Stimulated activated naive CD8-positive, alpha-beta T cell treated with anti-CD3 and anti-CD28 coated beads, Interleukin-15, Interleukin-2, amounts not matched to agents 100 ng/mL and 50 ng/mL, for 24 hours (primary cell): ENCODE results near the gene PLA2G2D.

ENCODE experiments used
- H3K27ac Mint-ChIP-seq: one replicate; pipeline ENCODE4 v1.8.0; 2021; ENCODE audit warnings: mild to moderate bottlenecking, mixed read lengths
- H3K27me3 Mint-ChIP-seq: one replicate; pipeline ENCODE4 v1.8.0; 2021; ENCODE audit warnings: mixed read lengths
- H3K36me3 Mint-ChIP-seq: one replicate; pipeline ENCODE4 v1.8.0; 2021; ENCODE audit warnings: low read depth, mixed read lengths
- H3K4me1 Mint-ChIP-seq: one replicate; pipeline ENCODE4 v1.8.0; 2021; ENCODE audit warnings: low read depth, mixed read lengths
- H3K4me3 Mint-ChIP-seq: one replicate; pipeline ENCODE4 v1.8.0; 2021; ENCODE audit warnings: mild to moderate bottlenecking, mixed read lengths
- H3K9me3 Mint-ChIP-seq: one replicate; pipeline ENCODE4 v1.8.0; 2021; ENCODE audit warnings: mixed read lengths

The PLA2G2D gene

DNA sequence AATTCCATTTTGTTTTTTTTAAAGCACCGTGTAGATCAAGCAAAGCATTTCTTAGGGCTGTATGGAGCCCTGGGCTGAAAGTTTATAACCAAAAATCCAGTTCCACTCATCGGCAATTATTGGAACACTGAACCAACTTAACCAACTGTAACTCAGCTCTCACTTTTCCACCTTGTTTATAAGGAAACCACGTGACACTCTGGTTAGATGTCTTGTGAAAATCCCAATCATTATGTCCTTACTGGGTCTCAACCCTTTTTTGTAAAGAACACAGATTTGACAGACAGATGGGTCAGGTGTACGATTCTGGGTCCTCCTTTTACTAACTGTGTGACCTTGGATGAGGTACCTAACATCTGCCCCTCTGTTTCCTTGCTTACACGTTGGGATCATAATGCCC, 43.1 kb downstream of the PLA2G2D start:
- Mint-ChIP-seq H3K36me3 (no peaks in the 10 kb centered on the region), H3K4me1 (peaks cover 28% of the 10 kb centered on the region), H3K27me3 (peaks cover 39% of the 10 kb centered on the region), H3K27ac (no peak overlapping the region), H3K9me3 (no peaks in the 10 kb centered on the region), H3K4me3 (no peak overlapping the region)

DNA sequence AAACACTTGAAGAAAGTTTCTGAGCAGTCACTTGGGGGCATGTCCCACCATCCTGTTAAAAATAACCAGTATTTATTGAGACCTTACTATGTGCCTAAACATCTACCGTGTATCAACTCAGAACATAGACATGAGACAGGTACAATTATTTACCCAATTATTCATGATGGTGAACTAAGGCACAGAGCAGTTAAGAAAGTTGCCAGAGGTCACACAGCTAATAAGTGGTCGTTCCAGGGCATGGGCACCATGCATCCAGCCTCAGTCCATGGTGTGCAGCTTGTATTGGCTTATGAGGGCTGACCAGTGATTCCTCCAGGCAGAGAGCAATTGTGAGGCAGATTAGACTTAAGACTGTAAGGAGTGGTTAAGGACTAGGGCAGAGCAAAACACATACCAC, 44.0 kb downstream of the PLA2G2D start:
- Mint-ChIP-seq H3K9me3 (no peaks in the 10 kb centered on the region), H3K36me3 (no peaks in the 10 kb centered on the region), H3K4me3 (no peak overlapping the region), H3K4me1 (peaks cover 19% of the 10 kb centered on the region), H3K27ac (no peak overlapping the region), H3K27me3 (peaks cover 30% of the 10 kb centered on the region)

DNA sequence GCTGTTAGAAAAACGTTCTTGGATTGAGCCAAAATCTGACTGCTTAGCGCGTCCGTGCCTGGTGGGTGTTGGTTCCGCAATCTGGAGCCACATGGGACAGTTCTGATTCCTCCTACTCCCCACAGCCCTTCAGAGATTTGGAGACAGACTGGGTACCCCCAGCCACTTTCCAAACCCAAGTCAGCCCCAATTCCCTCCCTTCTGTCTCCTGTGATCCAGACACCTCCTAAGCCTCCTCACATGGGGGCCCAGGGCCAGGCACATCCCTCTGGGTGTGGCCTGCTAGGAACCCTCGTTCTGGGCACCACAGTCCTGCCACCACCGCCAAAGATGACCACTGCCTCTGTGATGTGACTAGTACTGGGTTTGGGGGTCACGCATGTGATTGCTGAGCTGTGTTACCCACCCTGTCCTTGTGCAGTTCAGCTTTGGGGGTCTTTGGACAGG, 44.6 kb downstream of the PLA2G2D start:
- Mint-ChIP-seq H3K9me3 (no peaks in the 10 kb centered on the region), H3K36me3 (no peaks in the 10 kb centered on the region), H3K27me3 (peaks cover 27% of the 10 kb centered on the region), H3K4me3 (no peak overlapping the region), H3K4me1 (peaks cover 17% of the 10 kb centered on the region), H3K27ac (no peak overlapping the region)

DNA sequence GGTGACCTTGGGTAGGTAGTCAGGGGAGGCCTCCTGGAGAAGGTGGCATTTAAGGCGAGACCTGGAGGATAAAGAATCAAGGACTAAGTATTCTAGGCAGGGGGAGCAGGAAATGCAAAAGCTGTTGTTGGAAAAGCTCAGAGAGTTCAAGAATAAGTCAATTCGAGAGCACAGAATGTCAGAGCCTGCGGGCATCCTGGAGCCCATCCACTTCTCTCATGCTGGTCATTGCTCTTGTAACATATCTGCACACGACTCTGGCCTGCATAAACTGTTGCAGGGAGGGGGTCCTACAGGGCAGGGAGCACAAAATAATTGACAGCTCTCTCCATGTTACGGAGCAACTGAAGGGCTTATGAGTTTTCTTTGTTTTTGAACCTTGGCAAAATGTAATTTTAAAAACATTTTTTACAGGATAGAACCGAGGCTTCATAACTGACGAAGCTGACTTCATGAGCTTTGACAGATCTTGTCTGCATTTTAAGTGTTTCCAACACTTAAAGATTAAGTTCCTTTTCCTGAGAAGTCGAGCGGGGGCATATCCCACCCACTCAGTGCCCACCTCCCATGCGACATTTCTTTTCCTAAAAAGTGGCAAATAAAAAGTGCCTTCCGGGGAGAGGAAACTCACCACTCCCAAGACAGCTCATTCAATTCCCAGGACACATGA, 45.1 kb downstream of the PLA2G2D start:
- Mint-ChIP-seq H3K4me1 (peaks cover 15% of the 10 kb centered on the region), H3K9me3 (no peaks in the 10 kb centered on the region), H3K4me3 (no peak overlapping the region), H3K27ac (no peak overlapping the region), H3K36me3 (no peaks in the 10 kb centered on the region), H3K27me3 (peaks cover 25% of the 10 kb centered on the region)

DNA sequence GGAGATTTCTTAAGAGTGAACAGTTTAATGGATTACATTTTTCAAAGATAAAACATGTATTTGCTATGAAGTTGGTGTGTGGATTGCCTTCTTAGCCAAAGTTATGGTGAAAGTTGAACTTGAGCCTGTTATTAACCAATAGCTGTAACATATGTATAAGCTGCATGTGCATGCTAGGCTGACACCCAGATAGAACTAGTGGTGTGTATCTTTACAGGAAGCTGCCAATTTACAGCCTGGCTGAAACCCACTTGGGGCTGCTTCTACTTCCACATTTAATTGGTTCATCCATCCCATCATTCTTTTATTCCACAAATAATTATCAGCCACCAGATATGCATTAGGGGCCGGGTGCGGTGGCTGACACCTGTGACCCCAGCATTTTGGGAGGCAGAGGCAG, 46.1 kb downstream of the PLA2G2D start:
- H3K27me3 Mint-ChIP-seq, result peaks cover 16% of the 10 kb centered on the region
- H3K9me3 Mint-ChIP-seq, result no peaks in the 10 kb centered on the region
- H3K27ac Mint-ChIP-seq, result no peak overlapping the region
- peaks cover 10% of the 10 kb centered on the region for H3K4me1 Mint-ChIP-seq
- H3K36me3 Mint-ChIP-seq, result no peaks in the 10 kb centered on the region
- no peak overlapping the region for H3K4me3 Mint-ChIP-seq

DNA sequence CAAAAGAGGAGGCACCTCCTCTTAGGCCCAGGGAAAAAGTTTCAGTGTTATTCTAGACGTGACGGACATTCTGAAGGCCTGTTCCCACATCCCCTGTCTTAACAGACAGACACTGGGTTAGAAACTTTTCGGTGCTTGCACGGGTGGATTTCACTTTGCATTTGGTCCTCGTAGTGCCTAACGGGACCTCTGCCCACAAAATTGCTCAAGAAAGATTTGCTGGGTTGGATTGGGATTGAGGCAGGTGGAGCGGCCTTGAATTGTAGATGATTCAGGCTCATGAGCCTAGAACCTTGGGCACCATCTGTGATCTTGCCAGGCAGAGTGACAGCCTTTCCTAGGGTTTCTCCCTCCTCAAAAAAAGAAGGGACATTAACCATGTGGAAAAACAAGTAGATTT, 46.6 kb downstream of the PLA2G2D start:
- Mint-ChIP-seq H3K27ac (no peak overlapping the region), H3K9me3 (no peaks in the 10 kb centered on the region), H3K36me3 (no peaks in the 10 kb centered on the region), H3K4me1 (peaks cover 6% of the 10 kb centered on the region), H3K4me3 (no peak overlapping the region), H3K27me3 (peaks cover 11% of the 10 kb centered on the region)

DNA sequence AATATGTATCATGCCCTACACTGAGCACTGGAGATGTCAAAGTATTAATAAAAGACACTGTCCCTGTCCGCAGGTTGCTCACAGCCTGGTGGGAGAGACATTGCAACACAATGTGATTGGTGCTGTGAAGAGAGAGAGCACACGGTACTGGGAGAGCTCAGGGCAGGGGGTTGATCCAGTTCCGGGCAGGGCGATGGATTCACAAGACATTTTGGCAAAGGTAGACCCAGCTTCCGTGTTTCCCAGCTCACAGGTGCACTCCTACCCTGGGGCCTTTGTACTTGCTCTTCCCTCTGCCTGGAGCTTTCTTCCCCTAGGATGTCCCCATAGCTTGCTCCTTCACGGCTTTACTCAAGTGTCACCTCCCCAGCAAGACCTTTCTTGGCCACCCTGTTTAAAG, 47.9 kb downstream of the PLA2G2D start:
- H3K9me3 Mint-ChIP-seq, result no peaks in the 10 kb centered on the region
- H3K4me3 Mint-ChIP-seq, result no peak overlapping the region
- no peaks in the 10 kb centered on the region for H3K36me3 Mint-ChIP-seq
- no peak overlapping the region for H3K27ac Mint-ChIP-seq
- H3K27me3 Mint-ChIP-seq, result no peaks in the 10 kb centered on the region
- H3K4me1 Mint-ChIP-seq, result no peaks in the 10 kb centered on the region

DNA sequence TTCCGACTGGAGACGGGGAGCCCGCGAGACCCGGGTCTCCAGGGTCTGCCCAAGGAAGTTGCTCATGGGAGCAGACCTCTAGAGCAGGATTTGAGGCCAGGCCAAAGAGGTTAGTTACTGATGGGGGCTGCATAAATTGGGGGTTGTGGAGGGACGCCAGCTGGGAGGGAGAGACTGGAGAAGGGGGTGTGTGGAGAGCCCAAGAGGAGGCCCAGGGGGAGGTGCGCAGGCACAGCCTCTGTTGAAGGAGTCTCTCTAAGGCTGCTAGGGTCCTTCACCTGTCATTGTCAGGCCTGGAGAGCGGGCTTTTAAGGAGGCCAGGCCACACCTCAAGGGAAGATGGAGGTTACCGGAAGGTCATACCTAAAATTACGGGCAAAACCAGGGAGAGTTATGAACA, 49.0 kb downstream of the PLA2G2D start:
- no peak overlapping the region for H3K4me3 Mint-ChIP-seq
- no peaks in the 10 kb centered on the region for H3K9me3 Mint-ChIP-seq
- H3K36me3 Mint-ChIP-seq, result no peaks in the 10 kb centered on the region
- H3K4me1 Mint-ChIP-seq, result no peaks in the 10 kb centered on the region
- no peaks in the 10 kb centered on the region for H3K27me3 Mint-ChIP-seq
- H3K27ac Mint-ChIP-seq, result no peak overlapping the region

DNA sequence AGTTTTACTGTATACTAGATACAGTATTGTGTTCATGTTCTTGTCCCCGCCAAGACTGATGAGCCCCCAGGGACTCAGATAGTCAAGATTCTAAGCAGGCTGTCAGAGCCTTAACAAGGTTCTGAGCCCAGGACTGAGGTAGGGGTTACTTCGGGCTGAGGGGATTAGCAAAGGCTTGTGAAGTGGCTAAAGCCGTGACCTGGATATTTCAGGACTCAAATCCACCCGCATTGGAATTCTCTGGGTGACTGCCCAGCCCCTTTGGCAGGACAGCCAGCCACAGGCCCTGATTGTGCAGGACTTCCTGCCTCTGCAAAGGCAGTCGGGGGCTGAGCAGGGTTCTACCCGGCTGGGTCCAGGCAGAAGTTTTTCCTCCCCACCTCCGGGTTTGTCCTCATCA, 49.5 kb downstream of the PLA2G2D start, which contains the start of gene PLA2G5:
PLA2G5 (plus strand) TSS at position 321 of the 400 bp plus-strand sequence. CDS start 14,637 bp downstream, outside the sequence.
- no peak within 1 kb of the TSS for H3K27ac Mint-ChIP-seq
- H3K36me3 Mint-ChIP-seq, result no peaks in the 10 kb centered on the region
- no peak within 1 kb of the TSS for H3K4me3 Mint-ChIP-seq
- no peaks in the 10 kb centered on the region for H3K27me3 Mint-ChIP-seq
- no peaks in the 10 kb centered on the region for H3K9me3 Mint-ChIP-seq
- H3K4me1 Mint-ChIP-seq, result no peaks in the 10 kb centered on the region

DNA sequence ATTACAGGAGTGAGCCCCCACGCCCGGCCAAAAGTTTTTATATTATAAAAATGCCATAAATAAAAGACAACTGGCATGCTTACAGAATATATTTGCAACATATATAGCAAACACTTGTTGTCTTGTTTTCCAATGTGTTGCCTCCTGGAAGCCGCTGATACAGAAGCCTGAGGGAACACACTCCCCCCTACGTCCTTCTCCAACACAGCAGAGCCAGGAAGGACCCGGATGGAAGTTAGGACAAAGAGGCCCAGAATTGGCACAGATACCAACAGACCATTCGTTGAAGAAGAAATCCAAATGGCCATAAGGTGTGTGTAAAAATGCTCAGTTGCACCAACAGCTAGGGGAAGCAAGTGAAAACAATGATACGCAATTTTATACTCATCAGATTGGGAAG, 50.6 kb downstream of the PLA2G2D start:
- Mint-ChIP-seq H3K9me3 (no peaks in the 10 kb centered on the region), H3K27me3 (no peaks in the 10 kb centered on the region)

DNA sequence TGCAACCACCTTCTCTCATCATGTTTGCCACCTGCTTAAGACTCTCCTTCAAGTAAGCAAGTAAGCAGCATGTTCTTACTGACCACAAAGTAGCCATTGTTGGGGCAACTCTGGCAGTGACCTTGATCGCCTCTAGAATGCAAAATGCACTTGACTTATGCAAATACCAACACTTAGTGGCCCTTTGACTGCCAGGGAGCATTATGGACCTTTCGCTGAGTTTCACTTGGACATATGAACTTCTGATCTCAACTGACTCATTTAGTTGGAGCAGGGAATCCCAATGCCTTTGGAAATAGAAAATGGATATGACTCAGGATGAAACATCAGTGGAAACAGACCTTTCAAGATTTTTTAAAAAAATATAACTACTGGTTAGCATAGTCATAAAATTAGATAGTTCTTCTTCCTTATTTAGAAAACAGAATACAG, 55.5 kb downstream of the PLA2G2D start:
- Mint-ChIP-seq H3K27ac (no peak overlapping the region), H3K4me3 (no peak overlapping the region), H3K36me3 (no peaks in the 10 kb centered on the region), H3K4me1 (peaks cover 26% of the 10 kb centered on the region), H3K27me3 (no peaks in the 10 kb centered on the region), H3K9me3 (no peaks in the 10 kb centered on the region)

More for the DNA sequence above, 50.6 kb downstream of the PLA2G2D start:
- H3K4me3 Mint-ChIP-seq, result no peak overlapping the region
- no peak overlapping the region for H3K27ac Mint-ChIP-seq
- no peaks in the 10 kb centered on the region for H3K36me3 Mint-ChIP-seq
- H3K4me1 Mint-ChIP-seq, result no peaks in the 10 kb centered on the region
